Measurements from ENCODE around the gene BCAR1.
"Not testable (repeated sequence)": the region's sequence is repeated elsewhere in the genome, so short reads cannot be mapped to it uniquely, and the experiment has no call there.

BCAR1 gene

GRCh38 chr16:75251280-75252048, at the start of gene BCAR1:
Gene BCAR1 (minus strand): TSS chr16:75251624. CDS start chr16:75251482, 142 bp downstream.
- no peak for DNase-seq

DNA sequence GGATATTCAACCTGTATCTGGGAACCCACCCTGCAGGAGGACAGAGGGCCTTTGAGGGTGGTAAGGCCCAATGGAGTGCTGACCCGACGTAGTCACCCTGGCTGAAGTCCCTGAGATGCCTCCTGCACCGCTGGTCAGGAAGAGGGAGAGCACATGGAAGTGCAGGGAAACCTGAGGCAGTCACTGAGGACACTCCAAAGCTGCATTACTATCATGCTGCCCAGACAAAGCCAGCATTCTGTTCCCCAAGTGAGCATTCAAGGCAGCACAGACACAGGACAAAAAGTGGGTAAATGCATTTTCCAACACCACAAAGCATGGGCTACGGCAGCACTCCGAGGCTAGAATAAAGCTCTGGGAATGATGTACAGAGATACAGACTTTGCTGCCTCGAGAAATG, 46.8 kb upstream of the BCAR1 start:
- DNase-seq: no peak

DNA sequence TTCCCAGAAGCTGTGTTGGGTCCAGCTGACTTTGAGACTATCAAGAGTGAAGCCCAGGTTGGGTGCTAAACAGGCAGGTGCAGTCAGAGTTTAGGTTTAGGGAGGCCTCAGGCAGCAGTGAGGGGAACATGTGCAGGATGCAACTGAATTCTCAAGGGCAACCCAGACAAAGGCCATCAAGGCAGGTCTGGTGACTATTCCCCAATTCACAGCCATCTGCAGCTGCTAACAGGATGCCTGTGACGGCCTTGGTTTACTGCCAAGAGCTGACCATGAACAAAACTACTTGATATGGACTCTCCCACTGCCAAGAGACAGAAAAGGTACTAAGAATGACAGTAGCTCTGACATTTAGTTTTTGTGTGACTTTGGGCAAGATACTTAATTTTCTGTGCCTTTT, 45.2 kb upstream of the BCAR1 start:
- no peak for DNase-seq

DNA sequence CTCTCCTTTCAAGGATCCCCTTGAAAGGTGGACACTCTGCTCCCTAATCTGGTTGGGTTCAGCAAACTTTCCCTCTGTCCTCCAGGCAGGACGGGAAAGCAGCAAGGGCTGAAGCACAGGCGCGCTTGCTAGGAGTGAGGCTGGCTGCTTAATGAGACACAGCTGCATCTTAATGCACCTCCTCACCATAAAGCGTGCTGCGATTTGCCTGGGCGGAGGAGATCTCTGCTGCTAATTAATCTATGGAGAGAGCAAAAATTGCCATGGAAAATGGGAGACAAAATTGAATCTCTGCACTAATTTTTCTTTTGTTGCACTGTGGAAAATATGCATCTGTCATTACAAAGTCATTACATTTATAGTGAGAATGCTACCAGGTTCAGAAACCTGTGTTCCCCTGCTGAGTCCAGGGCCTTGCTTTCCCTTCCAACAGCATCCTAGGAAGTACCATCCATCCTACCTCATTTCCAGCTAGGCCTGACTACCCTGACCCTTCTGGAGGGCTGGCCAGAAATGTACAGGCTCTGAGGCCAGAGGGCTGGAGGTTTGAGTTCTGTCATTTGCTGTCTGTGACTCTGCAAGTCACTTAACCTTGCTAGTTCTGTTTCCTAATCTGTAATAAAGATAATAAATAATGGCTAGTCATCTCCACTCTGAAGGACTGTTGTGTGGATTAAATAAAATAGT, 43.5 kb upstream of the BCAR1 start:
- DNase-seq: no peak

DNA sequence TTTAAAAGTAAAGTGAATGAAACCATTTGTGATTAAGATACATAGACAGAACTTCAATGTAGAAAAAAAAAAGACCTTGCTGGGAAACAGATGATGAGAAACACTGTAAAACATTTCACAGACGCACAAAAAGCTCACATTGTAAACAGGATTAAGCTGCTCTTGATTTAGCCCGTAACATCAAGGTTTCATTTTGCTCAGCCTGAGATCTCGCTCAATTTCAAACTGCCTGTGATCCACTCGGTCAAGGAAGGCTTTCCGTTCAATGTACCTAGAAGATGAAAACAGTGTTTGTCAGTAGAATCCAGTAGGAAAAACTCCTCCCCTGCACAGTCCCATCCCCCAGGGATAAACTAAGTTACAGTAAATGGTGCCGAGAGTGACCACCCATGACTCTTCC, 42.3 kb upstream of the BCAR1 start:
- no peak for DNase-seq

- no peak for DNase-seq
These were observed 41.7 kb upstream of the BCAR1 start for GRCh38 chr16:75293173-75293572.

DNA sequence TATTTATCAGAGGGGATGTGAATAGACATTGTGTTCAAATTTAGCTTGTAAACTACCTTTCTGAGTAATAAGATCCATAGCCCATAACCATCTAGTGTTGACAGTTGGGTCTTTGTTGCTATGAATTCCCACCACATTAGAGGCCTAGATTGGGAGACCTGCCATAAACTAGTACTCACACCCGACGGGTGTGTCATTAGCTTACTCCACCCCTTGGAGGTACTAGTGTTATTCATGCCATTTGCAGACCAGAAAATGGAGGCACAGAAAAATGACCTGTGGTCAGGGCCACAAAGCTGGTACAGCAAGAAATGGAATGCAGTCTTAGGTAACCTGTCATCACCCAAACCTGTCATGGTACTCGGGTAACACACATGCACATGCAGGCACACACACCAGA, 41.3 kb upstream of the BCAR1 start:
- no peak for DNase-seq

DNA sequence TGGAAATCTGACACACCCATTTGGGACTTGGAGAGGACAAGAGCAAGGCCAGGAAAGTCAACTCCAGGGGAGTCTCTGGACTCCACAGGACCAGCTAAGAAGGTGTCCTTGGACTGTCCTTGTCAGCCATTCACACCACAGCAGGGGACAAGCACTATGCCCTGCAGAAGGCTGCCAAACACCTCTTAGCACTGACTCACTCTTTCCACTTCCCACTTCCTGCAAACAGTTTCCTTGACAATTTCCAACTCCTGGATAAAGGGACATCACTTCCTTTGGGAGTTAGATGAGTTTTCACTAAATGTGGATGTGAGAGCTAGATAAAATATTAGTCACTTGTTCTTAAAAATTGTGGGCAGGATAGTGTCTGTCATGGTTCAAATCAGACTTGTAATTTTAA, 37.8 kb upstream of the BCAR1 start:
- no peak for DNase-seq

DNA sequence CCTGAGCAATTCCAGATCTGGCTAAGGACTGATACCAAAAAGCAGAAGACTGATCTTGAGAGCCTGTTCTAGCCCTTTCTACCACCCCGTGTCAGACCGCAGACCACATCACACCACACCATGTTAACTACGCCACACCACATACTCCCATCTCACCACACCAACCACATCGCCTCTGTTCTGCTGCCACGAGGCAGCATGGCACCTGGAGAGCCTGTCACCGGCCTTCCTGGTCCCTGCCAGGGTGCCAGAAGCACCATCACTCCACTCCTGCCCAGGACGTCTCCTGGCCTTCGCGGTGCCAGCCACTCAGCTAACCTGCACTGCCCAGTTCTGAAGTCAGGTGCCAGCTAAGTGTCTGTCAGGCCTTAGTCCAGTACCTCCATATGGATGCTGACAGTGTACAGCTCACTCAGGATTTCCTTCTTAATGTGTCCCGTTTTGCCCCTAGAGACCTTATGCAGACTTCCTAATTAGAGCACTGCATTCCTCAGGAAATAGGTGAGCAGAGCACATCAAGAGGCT, 37.2 kb upstream of the BCAR1 start:
- peak; percentile 81 for DNase-seq

GRCh38 chr16:75288181-75288580, 36.8 kb upstream of the BCAR1 start:
- no peak for DNase-seq

DNA sequence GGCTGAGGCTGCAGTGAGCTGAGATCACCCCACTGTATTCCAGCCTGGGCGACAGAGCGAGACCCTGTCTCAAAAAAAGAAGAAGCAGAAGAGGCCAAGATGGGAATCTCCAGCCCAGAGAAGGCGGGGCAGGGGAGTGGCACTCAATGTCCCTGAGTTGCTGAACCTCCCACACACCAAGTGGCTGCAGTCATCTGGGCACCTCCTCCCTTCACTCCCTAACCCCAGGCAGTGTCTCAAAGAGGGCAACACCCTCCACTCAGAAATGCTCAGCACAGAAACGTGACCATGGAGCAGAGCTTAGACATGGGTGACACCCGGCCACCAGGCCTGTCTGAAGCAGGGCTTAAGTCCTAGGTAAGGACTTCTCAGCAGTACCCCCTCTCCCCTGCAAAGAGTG, 36.3 kb upstream of the BCAR1 start:
- DNase-seq: no peak

- no peak for DNase-seq
These were observed 35.0 kb upstream of the BCAR1 start for GRCh38 chr16:75286389-75286788.

- no peak for DNase-seq
These were observed 31.2 kb upstream of the BCAR1 start for GRCh38 chr16:75282466-75283281.

- DNase-seq: no peak
These were observed 30.4 kb upstream of the BCAR1 start for GRCh38 chr16:75281826-75282225.

- DNase-seq: not testable (repeated sequence)
These were observed 29.6 kb upstream of the BCAR1 start for GRCh38 chr16:75281009-75281408.

DNA sequence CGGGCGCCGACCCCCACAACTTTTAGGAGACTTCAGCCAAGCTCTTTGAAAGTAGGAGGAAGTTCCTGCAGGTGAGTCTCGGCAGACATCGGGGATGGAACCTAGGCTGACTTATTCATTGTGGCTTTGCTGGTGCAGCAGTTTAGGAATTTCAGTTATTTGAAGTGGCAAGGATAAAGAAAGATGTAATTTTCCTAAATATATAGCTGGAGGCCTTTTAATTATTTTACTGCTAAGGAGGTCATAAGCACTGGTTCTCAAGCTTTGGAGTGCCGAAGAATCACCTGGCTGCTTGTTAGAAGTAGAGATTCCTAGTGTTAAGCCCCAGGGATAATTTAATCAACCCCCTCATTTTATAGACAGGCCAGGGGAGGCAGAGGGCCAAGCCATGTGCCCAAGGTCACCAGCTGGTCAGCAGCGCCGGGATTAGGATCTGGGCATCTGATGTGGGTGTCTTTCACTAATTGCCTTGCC, 28.9 kb upstream of the BCAR1 start:
- DNase-seq: no peak

DNA sequence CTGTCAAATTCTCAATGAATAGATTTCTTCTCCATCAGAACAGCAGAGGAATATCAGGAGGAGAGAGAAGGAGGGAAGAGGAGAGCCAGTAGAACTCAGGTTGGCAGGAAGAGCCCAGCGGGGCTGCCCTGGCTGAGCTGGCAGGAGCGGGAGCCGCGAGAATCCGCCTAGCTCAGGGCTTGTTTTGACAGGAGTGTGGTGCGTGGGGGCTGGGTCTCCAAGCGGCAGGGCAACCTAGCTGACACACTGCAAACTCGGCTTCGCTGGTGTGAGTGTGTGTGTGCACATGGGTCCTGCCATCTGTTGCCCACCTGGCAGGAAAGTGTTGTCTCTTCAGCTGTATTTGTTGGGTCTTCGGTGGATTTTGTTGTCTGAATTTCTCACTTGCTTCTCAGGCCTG, 27.9 kb upstream of the BCAR1 start:
- no peak for DNase-seq

GRCh38 chr16:75273054-75273925, 21.9 kb upstream of the BCAR1 start:
- no peak for DNase-seq

DNA sequence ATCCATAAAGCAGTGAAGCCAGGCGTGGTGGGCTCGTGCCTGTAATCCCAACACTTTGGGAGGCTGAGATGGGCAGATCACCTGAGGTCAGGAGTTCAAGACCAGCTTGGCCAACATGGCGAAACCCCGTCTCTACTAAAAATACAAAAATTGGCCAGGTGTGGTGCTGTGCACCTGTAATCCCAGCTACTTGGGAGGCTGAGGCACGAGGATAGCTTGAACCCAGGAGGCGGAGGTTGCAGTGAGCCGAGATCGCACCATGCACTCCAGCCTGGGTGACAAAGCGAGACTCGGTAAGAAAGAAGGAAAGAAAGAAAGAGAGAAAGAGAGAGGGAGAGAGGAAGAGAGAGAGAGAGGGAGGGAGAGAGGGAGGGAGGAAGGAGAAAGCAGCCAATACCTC, 21.2 kb upstream of the BCAR1 start:
- not testable (repeated sequence) for DNase-seq

DNA sequence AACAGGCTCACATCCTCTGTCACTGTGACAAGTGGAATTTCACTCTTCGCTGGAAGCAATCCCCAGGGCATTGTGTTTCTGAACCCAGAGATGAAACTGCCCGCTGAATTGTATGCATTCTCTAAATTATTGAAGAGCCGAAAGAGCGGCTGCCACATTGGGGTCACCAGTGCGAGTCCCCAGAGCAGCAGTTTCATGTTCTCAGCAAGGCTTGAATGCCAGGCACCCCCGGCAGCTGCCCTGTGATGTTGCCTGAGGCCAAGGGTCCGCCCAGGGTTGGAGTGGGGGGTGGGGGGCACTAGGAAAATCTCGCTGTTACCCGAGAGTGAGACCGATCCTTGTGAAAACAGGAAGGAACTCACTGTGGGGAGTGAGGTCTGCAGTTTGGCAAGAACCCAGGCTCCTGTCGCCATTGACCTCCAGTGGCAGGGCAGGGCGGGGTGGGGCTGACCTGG, 20.7 kb upstream of the BCAR1 start:
- no peak for DNase-seq

GRCh38 chr16:75271441-75272096, 20.1 kb upstream of the BCAR1 start:
- no peak for DNase-seq

DNA sequence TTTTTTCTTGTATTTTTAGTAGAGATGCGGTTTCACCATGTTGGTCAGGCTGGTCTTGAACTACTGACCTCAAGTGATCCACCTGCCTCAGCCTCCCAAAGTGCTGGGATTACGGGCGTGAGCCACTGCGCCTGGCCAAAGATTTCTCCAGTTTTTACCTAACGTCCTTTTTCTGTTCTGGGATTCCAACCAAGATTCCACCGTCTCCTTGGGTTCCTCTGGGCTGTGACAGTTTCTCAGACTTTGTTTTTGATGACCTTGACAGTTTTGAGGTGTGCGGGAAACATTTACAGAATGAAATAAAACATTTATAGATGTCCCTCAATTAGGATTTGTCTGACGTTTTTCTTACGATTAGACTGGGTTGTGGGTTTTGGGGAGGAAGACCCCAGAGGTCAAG, 17.9 kb upstream of the BCAR1 start:
- not testable (repeated sequence) for DNase-seq

All from activated CD4-positive, alpha-beta T cell treated with anti-CD3 and anti-CD28 coated beads for 48 hours (primary cell).